AG08396 (cell line): ENCODE results near the gene POLR3E.

Experiments used
- DNase-seq: peaks from one replicate; pipeline ENCODE4 v3.0.0; 2012; ENCODE audit warnings: low spot score, mixed read lengths

The POLR3E gene, protein sequence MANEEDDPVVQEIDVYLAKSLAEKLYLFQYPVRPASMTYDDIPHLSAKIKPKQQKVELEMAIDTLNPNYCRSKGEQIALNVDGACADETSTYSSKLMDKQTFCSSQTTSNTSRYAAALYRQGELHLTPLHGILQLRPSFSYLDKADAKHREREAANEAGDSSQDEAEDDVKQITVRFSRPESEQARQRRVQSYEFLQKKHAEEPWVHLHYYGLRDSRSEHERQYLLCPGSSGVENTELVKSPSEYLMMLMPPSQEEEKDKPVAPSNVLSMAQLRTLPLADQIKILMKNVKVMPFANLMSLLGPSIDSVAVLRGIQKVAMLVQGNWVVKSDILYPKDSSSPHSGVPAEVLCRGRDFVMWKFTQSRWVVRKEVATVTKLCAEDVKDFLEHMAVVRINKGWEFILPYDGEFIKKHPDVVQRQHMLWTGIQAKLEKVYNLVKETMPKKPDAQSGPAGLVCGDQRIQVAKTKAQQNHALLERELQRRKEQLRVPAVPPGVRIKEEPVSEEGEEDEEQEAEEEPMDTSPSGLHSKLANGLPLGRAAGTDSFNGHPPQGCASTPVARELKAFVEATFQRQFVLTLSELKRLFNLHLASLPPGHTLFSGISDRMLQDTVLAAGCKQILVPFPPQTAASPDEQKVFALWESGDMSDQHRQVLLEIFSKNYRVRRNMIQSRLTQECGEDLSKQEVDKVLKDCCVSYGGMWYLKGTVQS

GRCh38 chr16:22297114-22297870 lies at the start of gene POLR3E:
Gene POLR3E (plus strand): TSS chr16:22297409. CDS start chr16:22302969, 5,560 bp downstream.
- DNase-seq = peak; percentile 97

DNA sequence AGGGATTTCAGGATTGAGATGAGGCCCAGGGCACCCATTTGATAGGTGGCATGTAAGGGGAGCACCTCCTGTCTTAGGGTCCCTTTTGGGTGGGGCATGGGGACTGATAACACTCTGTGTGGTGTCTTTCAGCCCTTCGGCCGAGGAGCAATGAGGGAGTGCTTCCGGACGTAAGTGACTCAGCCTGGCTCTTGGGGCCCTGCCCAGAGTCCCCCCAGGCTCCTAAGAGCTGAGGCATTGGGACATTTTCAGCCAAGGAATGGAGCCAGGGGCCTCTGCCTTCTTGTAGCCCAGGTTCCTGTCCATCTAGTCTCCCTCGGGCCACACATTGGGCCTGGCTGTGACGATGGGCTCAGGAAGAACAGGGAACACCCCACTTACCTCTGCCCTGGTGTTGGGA lies 46.7 kb upstream of the POLR3E start:
- DNase-seq = no peak

DNA sequence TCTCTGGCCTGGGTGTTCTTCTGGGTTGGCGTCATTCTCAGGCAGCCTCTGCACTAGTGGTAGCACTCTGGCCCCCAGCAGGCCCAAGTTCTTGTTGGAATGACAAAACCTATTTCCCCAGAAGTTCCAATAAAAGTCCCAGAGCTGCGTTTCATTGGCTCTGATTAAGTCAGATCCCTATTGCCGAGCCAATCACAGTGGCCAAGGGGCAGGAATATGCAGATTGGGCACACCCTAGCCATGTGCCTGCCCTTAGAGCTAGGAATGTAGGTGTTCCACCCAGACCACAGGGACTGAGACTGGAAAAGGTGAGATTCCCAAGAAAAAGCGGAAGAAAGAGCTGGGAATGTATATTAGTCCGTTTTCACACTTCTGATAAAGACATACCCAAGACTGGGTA lies 44.9 kb upstream of the POLR3E start:
- no peak for DNase-seq

DNA sequence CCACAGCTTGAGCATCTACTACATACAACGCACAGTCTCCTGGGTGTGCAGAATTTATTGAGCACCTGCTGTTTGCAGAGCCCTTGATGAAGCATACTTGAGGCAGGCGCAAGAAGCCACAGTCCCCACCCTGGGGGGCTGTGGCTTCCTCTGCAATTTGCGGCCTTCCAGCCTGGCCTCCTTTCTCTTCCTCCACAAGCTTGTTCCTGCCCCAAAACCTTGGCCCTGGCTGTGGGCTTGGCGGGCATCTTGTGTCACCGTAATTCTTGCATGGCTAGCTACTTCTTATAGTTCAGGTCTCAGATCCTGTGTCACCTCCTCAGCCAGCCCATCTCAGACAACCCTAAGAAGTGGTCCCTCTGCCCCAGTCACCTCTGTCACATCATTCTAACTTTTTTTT lies 43.9 kb upstream of the POLR3E start:
- DNase-seq = no peak

- no peak for DNase-seq
These were observed 41.9 kb upstream of the POLR3E start for GRCh38 chr16:22255335-22255734.

- no peak for DNase-seq
These were observed 39.8 kb upstream of the POLR3E start for GRCh38 chr16:22257440-22257839.

GRCh38 chr16:22260490-22260889 lies 36.7 kb upstream of the POLR3E start:
- no peak for DNase-seq

GRCh38 chr16:22262460-22262859 lies 34.7 kb upstream of the POLR3E start:
- no peak for DNase-seq

- DNase-seq = no peak
These were observed 32.4 kb upstream of the POLR3E start for GRCh38 chr16:22264786-22265185.

- DNase-seq = no peak
These were observed 31.9 kb upstream of the POLR3E start for GRCh38 chr16:22265351-22265750.

DNA sequence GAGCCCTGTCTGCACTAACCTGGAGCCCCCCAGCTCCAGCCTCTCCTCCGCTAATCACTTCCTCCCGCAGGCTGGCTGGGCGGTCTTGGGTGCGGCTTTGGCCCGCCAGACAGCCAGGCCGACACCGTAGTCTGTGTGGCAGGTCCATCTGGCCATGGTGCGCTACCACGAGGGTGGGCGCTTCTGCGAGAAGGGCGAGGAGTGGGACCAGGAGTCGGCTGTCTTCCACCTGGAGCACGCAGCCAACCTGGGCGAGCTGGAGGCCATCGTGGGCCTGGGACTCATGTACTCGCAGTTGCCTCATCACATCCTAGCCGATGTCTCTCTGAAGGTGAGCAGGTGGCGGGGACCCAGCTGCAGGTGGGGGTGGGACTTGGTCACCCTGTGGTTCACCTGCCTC lies 30.7 kb upstream of the POLR3E start:
- no peak for DNase-seq

DNA sequence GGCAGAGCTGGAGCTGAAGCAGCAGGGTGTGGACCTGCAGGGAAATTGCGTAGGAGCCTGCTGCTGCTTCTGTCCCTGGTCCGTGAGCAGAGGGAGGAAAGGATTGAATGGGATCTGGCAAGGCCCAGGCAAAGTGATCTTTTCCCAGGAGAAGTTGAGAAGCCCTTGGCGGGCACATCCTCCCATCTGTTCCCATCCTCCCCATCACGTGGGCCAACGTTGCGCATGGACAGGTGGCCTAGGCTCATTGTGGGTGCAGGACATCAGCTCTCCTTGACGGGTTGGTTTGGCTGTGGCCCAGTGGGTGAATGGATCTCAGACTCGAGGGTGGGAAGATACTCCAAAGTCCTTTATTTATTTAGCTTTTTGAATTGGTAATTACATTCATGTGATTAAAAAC lies 29.4 kb upstream of the POLR3E start:
- DNase-seq = no peak

DNA sequence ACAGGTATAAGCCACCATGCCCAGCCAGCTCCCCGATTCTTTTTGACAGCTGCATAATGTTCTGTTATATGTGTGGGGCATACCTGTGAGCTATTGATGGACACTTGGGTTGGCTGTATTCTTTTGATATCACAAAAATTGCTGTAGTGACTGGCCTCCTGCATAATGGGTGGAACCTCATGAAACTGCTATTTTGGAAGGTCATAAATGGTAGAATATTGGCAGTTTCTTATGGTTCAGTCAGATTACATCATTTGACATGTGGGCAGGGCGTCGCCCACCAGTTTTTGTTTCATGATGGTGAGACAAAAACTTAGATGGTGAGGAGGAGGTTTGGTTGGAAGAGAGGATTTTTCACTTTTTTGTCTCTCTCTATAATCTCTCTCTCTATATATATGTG lies 26.7 kb upstream of the POLR3E start:
- DNase-seq = no peak

DNA sequence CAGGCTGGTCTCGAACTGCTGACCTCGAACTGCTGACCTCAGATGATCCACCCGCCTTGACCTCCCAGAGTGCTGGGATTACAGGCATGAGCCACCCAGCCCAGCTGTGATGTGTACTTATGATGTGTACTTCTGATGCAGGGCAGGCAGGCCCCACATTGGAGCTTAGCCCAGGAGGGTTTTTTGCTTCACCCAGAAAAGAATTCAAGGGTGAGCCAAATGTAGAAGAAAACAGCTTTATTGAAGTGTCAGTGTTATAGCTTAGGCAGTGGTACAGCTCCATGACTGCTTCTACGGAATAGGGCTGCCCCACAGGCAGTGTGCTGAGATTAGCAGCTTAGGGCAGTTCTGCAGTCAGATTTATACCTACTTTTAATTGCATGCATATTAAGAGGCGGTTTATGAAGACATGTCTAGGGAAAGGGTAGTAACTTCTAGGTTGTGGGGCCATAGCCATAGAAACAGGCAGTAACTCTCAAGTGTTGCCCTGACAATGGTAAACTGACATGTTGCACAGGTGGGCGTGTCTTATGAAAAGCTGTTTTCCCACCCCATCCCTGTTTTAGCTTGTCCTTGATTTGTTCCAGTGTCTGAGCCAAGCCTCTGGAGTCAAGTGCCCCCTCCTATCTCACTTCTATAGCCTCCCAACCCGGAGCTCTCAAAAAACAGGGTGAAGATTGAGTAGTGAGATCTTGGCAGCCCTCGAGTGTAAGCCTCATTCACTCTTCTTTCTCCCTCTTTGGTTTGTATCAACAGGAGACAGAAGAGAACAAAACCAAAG lies 24.1 kb upstream of the POLR3E start:
- no peak for DNase-seq

GRCh38 chr16:22274916-22275315 lies 22.3 kb upstream of the POLR3E start:
- DNase-seq = no peak

GRCh38 chr16:22278441-22279230 lies 18.6 kb upstream of the POLR3E start:
- no peak for DNase-seq

- DNase-seq = no peak
These were observed 14.8 kb upstream of the POLR3E start for GRCh38 chr16:22282254-22282892.

GRCh38 chr16:22284637-22285036 lies 12.6 kb upstream of the POLR3E start:
- DNase-seq = no peak

DNA sequence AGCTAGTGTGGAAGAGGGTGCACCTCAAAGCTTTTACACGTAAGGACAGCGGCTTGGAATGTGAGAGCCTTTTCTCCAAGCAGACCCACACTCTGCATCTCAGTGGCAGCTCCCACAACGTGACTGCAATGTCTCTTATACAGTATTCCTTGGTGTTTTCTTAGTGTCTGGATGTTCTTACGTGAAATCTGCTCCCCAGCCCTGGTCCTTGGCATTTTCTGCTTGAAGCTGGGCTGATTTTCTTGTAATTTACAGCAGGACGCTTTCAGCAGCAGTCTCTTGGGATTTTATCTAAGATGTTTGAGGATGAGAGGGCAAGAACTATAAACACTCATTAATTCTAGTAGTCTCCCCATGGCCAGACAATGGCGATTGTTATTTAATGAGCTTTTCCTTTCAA lies 12.1 kb upstream of the POLR3E start:
- no peak for DNase-seq

GRCh38 chr16:22291020-22291419 lies 6.2 kb upstream of the POLR3E start:
- DNase-seq = no peak

DNA sequence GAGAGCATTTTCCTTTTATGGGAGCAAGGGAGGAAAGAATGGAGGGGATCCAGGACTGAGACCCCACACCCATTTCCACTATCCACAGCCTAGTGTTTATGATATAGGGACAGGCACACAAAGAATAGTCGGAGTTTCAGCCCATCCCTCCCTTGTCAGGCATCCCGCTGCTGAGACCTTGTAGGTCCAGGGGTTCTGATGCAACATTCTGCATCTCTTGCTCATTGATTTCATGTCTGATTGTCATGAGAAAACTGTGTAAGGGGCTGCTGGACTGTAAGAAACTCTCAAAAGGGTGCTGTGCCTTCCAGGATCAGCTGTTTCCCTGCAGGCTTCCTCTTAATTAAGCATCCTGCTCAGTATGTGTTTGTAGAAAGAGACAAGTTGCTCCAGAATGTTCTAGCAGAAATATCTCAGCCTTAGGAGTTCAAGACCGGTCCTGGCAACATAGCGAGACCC lies 5.3 kb upstream of the POLR3E start:
- DNase-seq = no peak
